HG03571 (cell line): ENCODE results near the gene CCL21.

Experiments
- ATAC-seq: cut with Tn5 transposase; IDR thresholded peaks from one replicate; pipeline ENCODE4 v1.9.1; 2021; ENCODE audit not compliant: unreplicated experiment

The CCL21 gene

GRCh38 chr9:34709196-34709978, 549 bp downstream of the CCL21 start:
- ATAC-seq, result no peak

GRCh38 chr9:34707130-34707529, 2.8 kb downstream of the CCL21 start:
- ATAC-seq, result no peak

- no peak for ATAC-seq
These were observed 7.9 kb downstream of the CCL21 start for GRCh38 chr9:34701769-34702736.

GRCh38 chr9:34701023-34701768, 8.7 kb downstream of the CCL21 start:
- ATAC-seq, result no peak

GRCh38 chr9:34694811-34695210, 15.1 kb downstream of the CCL21 start:
- no peak for ATAC-seq

GRCh38 chr9:34693560-34693959, 16.4 kb downstream of the CCL21 start:
- ATAC-seq, result no peak

GRCh38 chr9:34691936-34692315, 18.0 kb downstream of the CCL21 start:
- ATAC-seq, result no peak

GRCh38 chr9:34690983-34691935, 18.7 kb downstream of the CCL21 start, which contains the start of gene CCL19:
TSS of gene CCL19 (minus strand) at chr9:34691276. CDS start at chr9:34691139, 137 bp downstream.
- no peak for ATAC-seq

- no peak for ATAC-seq
These were observed 20.4 kb downstream of the CCL21 start for GRCh38 chr9:34689512-34689911.

- ATAC-seq, result no peak
These were observed 20.8 kb downstream of the CCL21 start for GRCh38 chr9:34689116-34689470.

- no peak for ATAC-seq
These were observed 21.4 kb downstream of the CCL21 start for GRCh38 chr9:34688329-34689115.

- ATAC-seq, result no peak
These were observed 22.5 kb downstream of the CCL21 start for GRCh38 chr9:34687276-34688030.

- no peak for ATAC-seq
These were observed 23.2 kb downstream of the CCL21 start for GRCh38 chr9:34686732-34687131.

- ATAC-seq, result no peak
These were observed 23.7 kb downstream of the CCL21 start for GRCh38 chr9:34686231-34686630.

- no peak for ATAC-seq
These were observed 24.3 kb downstream of the CCL21 start for GRCh38 chr9:34685591-34685990.

- no peak for ATAC-seq
These were observed 25.1 kb downstream of the CCL21 start for GRCh38 chr9:34684816-34685215.

GRCh38 chr9:34684145-34684544, 25.8 kb downstream of the CCL21 start:
- no peak for ATAC-seq

- ATAC-seq, result no peak
These were observed 34.1 kb downstream of the CCL21 start for GRCh38 chr9:34675869-34676268.
